PC-9 (cell line): Measurements from ENCODE around the gene PSMC1. TPM values are rescaled to one million over a fixed set of nuclear protein-coding genes. Genes with fewer than 3 reads are reported as not detected.

Experiments used
- BruUV-seq: library from RNA; stranded (reverse); fragments of 400-500 nt; replicated peaks from 2 replicates; lab custom pipeline; 2021; lab: Mats Ljungman, UMichigan
- CTCF ChIA-PET: fragments of 300-600 bp; sonication (Branson Sonifier 250); formaldehyde crosslinking; loops from one replicate; lab custom pipeline; 2022; ENCODE audit warnings: antibody characterized with exemption; lab: Charles Lee
- POLR2A ChIA-PET: fragments of 300-600 bp; sonication (Branson Sonifier 250); formaldehyde crosslinking; loops from one replicate; lab custom pipeline; 2022; ENCODE audit warnings: antibody characterized with exemption; ENCODE audit not compliant: unreplicated experiment; lab: Charles Lee
- DNase-seq, 2 experiments: peaks; one replicate each; pipeline versions ENCODE4 v3.0.0 to v3.0.0-alpha.2; 2015 to 2022; ENCODE audit warnings: mixed read lengths in 1 of 2
- H2AFZ ChIP-seq: fragments of 200-600 bp; sonication (generic); 2 replicates; pipeline ENCODE4 v1.8.1; 2017; ENCODE audit warnings: antibody characterized with exemption
- H3F3A ChIP-seq: fragments of 200-600 bp; sonication (generic); 2 replicates; pipeline ENCODE4 v1.8.1; 2017; ENCODE audit warnings: antibody characterized with exemption, mild to moderate bottlenecking, low read depth; ENCODE audit not compliant: insufficient read depth
- H3K27ac ChIP-seq: fragments of 200-600 bp; sonication (generic); 2 replicates; pipeline ENCODE4 v1.6.1; 2016; ENCODE audit warnings: mixed run types
- H3K27me3 ChIP-seq: fragments of 200-600 bp; sonication (generic); 2 replicates; pipeline ENCODE4 v1.6.1; 2016; ENCODE audit warnings: low read depth, mixed run types; ENCODE audit not compliant: insufficient read depth
- H3K36me3 ChIP-seq: fragments of 200-600 bp; sonication (generic); 2 replicates; pipeline ENCODE4 v1.6.1; 2016; ENCODE audit warnings: low read depth, mixed run types
- H3K4me1 ChIP-seq: fragments of 200-600 bp; sonication (generic); replicated peaks from 2 replicates; pipeline ENCODE4 v1.6.1; 2016; ENCODE audit warnings: mixed run types; ENCODE audit not compliant: insufficient read depth
- H3K4me2 ChIP-seq: fragments of 200-600 bp; sonication (generic); 2 replicates; pipeline ENCODE4 v1.6.1; 2017; ENCODE audit warnings: mixed run types
- H3K4me3 ChIP-seq: fragments of 200-600 bp; sonication (generic); 2 replicates; pipeline ENCODE4 v1.6.1; 2016; ENCODE audit warnings: mixed run types
- H3K79me2 ChIP-seq: fragments of 200-600 bp; sonication (generic); 2 replicates; pipeline ENCODE4 v1.6.1; 2017; ENCODE audit warnings: low read depth, mixed run types
- H3K9me2 ChIP-seq: fragments of 200-600 bp; sonication (generic); 2 replicates; pipeline ENCODE4 v1.8.1; 2017; ENCODE audit warnings: mild to moderate bottlenecking; ENCODE audit not compliant: insufficient read depth
- H3K9me3 ChIP-seq: fragments of 200-600 bp; sonication (generic); 2 replicates; pipeline ENCODE4 v1.8.1; 2016; ENCODE audit warnings: low read depth; ENCODE audit not compliant: insufficient read depth
- H4K20me1 ChIP-seq: fragments of 200-600 bp; sonication (generic); 2 replicates; pipeline ENCODE4 v1.8.1; 2017; ENCODE audit not compliant: insufficient read depth
- EZH2 ChIP-seq: fragments of 200-600 bp; sonication (generic); IDR thresholded peaks from 2 replicates; pipeline ENCODE4 v1.8.0; 2017; ENCODE audit warnings: antibody characterized with exemption, low read depth
- intact Hi-C: fragments of 100-400 bp; cut with micrococcal nuclease; formaldehyde crosslinking; loops from one replicate; pipeline ENCODE4 v1.10.0; 2022; ENCODE audit not compliant: unreplicated experiment
- total RNA-seq: library from RNA; stranded (reverse); gene quantifications from 2 replicates; pipeline ENCODE4 v1.2.3, GENCODE V29; 2021
- TF ChIP-seq, protein P1 (sequence below): fragments of 200-600 bp; sonication (generic); conservative IDR thresholded peaks from 2 replicates; pipeline ENCODE4 v1.6.1; 2017; ENCODE audit warnings: mixed run types, antibody characterized with exemption, mild to moderate bottlenecking, moderate library complexity

Gene PSMC1
- total RNA-seq, 1 experiment from 2014 or later: 50.8 TPM

DNA sequence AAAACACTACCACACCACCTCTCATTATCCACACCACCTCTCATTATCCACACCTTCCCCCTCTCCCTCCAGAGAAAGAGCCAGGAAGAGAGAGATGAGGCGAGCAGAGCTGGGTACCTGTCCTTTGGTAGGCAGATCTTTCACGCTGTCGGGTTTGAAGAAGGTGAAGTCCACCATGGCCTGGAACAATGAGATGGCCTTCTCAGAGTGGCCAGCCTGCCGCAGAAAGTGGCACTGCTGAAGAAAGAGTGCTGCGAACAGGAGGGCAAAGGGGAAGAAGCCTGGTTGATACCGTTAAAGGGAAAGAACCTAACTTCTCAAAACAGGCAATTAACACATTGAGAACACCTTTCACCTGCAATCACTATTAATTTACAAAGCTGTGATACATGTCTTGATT lies 44.8 kb downstream of the PSMC1 start:
- Histone ChIP-seq H3K27ac (no peak overlapping the region), H3K79me2 (no peaks in the 10 kb centered on the region), H2AFZ (no peak overlapping the region), H3K4me1 (no peaks in the 10 kb centered on the region), H3K36me3 (no peaks in the 10 kb centered on the region), H3K27me3 (no peaks in the 10 kb centered on the region), H3K9me2 (no peaks in the 10 kb centered on the region), H4K20me1 (0 out of 2 replicates have a peak, but pooled peaks cover 2% of the 10 kb centered on the region), H3K9me3 (no peaks in the 10 kb centered on the region), H3F3A (peaks cover 4% of the 10 kb centered on the region; the same call in 1 of the 2 replicates), H3K4me3 (no peak overlapping the region), H3K4me2 (no peak overlapping the region)
- TF ChIP-seq, protein P1, sequence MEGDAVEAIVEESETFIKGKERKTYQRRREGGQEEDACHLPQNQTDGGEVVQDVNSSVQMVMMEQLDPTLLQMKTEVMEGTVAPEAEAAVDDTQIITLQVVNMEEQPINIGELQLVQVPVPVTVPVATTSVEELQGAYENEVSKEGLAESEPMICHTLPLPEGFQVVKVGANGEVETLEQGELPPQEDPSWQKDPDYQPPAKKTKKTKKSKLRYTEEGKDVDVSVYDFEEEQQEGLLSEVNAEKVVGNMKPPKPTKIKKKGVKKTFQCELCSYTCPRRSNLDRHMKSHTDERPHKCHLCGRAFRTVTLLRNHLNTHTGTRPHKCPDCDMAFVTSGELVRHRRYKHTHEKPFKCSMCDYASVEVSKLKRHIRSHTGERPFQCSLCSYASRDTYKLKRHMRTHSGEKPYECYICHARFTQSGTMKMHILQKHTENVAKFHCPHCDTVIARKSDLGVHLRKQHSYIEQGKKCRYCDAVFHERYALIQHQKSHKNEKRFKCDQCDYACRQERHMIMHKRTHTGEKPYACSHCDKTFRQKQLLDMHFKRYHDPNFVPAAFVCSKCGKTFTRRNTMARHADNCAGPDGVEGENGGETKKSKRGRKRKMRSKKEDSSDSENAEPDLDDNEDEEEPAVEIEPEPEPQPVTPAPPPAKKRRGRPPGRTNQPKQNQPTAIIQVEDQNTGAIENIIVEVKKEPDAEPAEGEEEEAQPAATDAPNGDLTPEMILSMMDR: no peak
- TF ChIP-seq EZH2: no peak
- ChIA-PET POLR2A (no interaction called here), CTCF (no interaction called here)
- intact Hi-C loops: loop anchor here (2.0 kb wide), 1 partner anchor 98 kb away; no protein-coding TSS in a partner anchor
- DNase-seq: no peak
- no TSS peak for BruUV-seq

DNA sequence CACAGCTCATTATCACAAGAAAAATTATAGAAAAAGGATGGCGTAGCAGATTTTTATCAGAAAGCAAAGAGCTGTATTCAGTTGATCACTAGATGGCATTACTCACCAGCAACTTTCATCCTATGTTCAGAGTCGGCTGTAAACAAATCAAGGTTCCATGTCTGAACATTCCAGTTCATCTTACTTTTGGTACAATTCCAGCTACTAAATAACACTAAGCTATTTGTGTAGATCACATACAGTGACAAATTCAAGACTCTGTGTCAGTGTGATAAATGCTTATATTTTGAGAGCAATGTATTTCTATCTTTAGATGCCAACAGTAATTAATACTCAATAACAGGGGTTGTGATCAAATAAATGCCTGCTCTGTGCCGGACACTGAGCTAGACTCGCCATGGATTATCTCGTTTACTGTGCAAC lies 45.3 kb downstream of the PSMC1 start:
- Histone ChIP-seq H3K4me3 (no peak overlapping the region), H3K4me2 (no peak overlapping the region), H2AFZ (no peak overlapping the region), H3K4me1 (no peaks in the 10 kb centered on the region), H3K79me2 (no peaks in the 10 kb centered on the region), H3K36me3 (no peaks in the 10 kb centered on the region), H3K27ac (no peak overlapping the region), H3K9me2 (no peaks in the 10 kb centered on the region), H3F3A (peaks cover 4% of the 10 kb centered on the region; the same call in 1 of the 2 replicates), H4K20me1 (0 out of 2 replicates have a peak, but pooled peaks cover 2% of the 10 kb centered on the region), H3K9me3 (no peaks in the 10 kb centered on the region), H3K27me3 (no peaks in the 10 kb centered on the region)
- ChIA-PET CTCF (no interaction called here), POLR2A (no interaction called here)
- peak in 1 of 2 experiments; percentile 42 for DNase-seq
- BruUV-seq: no TSS peak
- intact Hi-C loops: loop anchor here (2.0 kb wide), 1 partner anchor 97 kb away; no protein-coding TSS in a partner anchor
- TF ChIP-seq, protein P1: peak; percentile 58
- TF ChIP-seq EZH2: no peak

DNA sequence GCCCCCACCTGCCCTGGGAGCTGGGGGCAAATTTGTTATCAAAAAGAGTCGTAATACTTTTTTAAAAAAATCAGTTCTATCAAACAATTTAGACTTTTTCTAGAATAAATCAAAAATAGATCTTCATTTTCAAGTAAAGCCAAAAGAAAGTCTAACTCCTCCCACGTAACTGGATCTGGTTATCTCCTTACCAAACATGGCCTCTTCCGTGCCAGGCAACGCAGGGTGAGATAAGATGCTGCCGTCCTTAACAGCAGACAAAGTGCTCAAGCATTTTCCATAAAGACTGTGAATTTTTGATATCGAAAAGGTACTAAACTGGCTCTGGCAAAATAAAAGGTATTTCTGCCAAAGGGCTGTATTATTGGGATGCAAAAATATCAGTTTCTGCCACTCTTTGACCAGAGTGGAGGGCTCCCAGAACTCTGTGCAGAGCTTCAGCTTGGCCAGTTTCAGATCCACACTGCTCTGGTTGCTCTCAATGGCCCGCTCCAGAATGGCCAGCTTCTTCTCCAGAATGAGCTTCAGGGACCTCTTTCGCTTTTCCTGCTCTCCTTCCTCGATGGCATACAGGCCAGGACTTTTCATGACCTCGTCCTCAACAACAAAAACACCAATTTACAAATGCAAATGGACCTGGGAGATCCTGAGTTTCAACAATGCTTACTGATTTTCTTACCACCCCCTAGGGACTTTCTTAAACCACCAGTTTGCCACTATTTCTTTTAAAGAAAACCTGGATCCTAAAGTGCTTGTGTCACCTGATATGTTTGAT lies 46.4 kb downstream of the PSMC1 start:
- peaks cover 4% of the 10 kb centered on the region; the same call in 1 of the 2 replicates for H3F3A ChIP-seq
- CTCF ChIA-PET: no interaction called here

More for the DNA sequence above, 46.4 kb downstream of the PSMC1 start:
- Histone ChIP-seq H3K4me2 (no peak overlapping the region), H2AFZ (no peak overlapping the region), H4K20me1 (0 out of 2 replicates have a peak, but pooled peaks cover 2% of the 10 kb centered on the region), H3K36me3 (no peaks in the 10 kb centered on the region), H3K79me2 (no peaks in the 10 kb centered on the region), H3K9me2 (no peaks in the 10 kb centered on the region), H3K27me3 (no peaks in the 10 kb centered on the region), H3K4me3 (no peak overlapping the region), H3K9me3 (no peaks in the 10 kb centered on the region), H3K4me1 (no peaks in the 10 kb centered on the region), H3K27ac (no peak overlapping the region)
- TF ChIP-seq, protein P1: no peak
- TF ChIP-seq EZH2: no peak
- no TSS peak for BruUV-seq
- DNase-seq: no peak
- intact Hi-C loops: no loop called here
- POLR2A ChIA-PET: no interaction called here
